Activated CD8-positive, alpha-beta memory T cell treated with anti-CD3 and anti-CD28 coated beads for 24 hours (primary cell): Measurements from ENCODE around the gene DHRS11.

Experiments
- DNase-seq: peaks from one replicate; pipeline ENCODE4 v3.0.0-alpha.2; 2020

DHRS11 gene

DNA sequence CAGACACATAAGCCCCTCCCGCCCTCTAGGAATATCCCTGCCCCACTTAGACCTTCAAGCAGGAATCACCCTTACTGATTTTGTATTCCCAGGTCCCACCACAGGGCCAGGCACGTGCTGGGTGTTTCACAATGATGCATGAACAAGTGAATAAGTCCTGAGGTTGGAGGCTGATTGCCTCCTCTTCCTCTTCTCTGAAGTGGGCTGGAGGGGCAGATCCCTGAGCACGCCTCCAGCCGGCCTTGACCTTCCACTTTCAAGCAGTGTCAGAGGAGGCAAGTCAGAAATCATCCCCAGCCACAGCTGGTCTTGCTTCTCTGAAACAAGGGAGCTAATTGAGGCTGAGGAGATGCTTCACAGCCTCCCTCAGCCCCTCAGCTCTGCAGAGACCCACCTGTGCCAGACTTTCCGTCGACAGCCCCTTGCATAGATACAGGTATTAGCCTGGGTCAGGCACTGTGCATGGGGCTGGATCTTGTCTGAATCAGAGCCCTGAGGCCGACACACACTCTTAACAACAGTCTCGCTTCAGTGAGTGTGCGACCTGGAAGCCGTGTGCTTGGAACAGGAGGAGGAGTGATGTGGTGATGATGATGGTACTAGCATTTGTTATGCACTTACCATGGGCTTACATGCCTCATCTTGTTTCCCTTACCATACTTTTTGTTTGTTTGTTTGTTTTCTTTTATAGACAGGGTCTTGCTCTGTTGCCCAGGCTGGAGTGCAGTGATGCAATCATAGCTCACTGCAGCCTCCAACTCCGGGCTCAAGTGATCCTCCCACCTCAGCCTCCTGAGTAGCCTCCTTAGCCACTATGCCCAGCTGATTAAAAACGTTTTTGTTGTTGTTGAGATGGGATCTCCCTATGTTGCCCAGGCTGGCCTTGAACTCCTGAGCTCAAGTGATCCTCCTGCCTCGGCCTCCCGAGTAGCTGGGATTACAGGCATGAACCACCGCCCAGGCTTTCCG lies 24.7 kb downstream of the DHRS11 start:
- DNase-seq: no peak

DNA sequence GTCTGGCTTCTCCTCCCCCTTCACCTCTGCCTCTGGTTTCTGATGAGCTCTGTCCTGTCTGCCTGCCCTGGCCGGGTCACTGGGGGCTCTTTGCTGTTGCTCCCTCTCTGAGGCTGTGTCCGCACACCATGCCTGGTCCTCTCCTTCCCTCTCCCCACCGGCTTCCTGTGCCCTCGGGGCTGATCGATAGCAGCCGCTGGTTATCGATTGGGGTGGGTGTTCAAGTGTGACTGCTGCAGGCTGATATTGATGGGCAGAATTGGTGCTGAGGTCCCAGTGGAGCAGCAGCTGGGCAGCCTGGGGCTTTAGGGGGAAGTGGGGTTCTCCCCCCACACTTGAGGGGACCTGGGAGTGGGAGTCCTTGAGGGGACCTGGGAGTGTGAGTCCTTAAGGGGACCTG lies 26.1 kb downstream of the DHRS11 start:
- DNase-seq: no peak

DNA sequence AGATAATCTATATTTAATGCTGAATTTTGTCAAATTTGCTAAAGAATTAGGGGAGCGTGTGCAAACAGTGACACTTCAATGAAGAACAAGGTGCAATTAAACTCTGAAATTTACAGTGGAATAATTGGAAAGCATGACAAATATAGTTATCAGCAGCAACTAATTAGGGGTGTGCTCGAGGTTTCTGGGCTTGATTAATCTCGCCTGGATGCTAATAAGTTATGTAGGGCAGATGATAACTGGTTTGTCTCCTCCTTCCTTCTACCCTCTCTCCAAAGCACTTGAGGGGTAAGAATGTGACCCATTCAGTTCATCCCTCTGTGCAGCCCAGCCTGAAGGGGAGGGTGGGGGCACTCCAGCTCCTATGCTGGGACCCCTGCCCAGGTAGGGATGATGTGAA lies 31.6 kb downstream of the DHRS11 start:
- no peak for DNase-seq

DNA sequence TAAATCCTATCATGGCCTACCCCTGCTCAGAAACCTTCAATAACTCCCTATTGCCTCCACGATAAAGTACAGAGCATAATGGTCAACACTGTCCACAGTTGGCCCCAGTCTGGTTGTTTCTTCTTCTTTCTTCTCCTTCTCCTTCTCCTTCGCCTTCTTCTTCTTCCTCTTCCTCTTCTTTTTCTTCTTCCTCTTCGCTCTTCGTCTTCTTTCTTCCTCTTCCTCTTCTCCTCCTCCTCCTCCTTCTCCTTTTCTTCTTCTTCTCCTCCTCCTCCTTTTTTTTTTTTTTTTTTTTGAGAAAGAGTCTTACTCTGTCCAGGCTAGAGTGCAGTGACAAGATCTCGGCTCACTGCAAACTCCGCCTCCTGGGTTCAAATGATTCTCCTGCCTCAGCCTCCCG lies 33.5 kb downstream of the DHRS11 start:
- DNase-seq: no peak

GRCh38 chr17:36627101-36627500 lies 35.4 kb downstream of the DHRS11 start:
- no peak for DNase-seq

GRCh38 chr17:36628576-36628975 lies 36.9 kb downstream of the DHRS11 start:
- no peak for DNase-seq

DNA sequence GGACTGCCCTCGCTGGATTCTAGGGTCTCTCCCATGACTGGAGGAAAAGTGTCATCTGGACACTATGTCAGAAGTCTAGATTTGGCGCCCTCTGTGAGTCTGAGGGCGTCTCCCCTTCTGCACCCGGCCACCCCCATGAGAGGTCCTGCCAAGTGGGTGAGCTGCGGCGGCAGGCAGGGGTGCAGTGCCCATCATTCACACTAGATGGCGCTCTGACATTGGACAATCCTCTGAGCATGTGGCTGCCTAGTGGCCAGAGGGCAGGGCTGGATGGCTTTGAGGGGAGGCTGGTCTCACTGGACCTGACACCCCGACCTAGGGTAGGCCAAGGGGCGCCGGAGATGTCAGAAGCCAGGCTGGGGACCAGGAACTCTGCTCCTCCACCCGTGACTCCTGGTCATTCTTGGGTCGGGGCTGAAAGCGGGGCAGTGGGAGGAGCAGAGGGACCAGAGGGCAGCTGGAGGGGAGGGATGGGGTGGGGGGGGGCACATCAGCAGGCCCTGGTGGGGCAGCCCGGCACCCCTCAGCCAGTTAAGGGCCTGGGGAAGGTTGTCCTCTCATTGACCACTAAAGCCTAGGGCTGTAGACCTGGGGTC lies 37.7 kb downstream of the DHRS11 start:
- DNase-seq: peak; percentile 95

GRCh38 chr17:36629970-36630502 lies 38.4 kb downstream of the DHRS11 start:
- DNase-seq: no peak

- no peak for DNase-seq
Observed at GRCh38 chr17:36631022-36631421, 39.3 kb downstream of the DHRS11 start.

- DNase-seq: no peak
Observed at GRCh38 chr17:36632916-36633771, 41.5 kb downstream of the DHRS11 start.

GRCh38 chr17:36640346-36640745 lies 48.7 kb downstream of the DHRS11 start:
- DNase-seq: no peak

DNA sequence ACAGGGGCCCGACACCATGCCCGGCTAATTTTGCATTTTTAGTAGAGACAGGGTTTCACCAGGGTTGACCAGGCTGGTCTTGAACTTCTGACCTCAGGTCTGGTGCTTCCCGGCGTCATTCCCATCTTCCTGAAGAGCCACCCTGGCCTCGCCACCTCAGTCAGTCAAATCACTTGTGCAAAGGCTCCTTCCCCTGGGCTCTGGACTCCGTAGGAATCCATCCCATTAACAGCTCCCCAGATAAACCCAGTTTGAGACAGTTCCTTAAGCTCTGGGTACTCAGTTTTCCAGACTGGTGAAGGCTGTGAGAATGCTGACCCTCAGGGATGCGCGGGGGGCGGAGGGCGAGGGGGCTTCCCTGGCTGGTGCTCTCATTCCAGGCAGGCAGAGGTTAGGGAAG lies 49.2 kb downstream of the DHRS11 start:
- no peak for DNase-seq

- no peak for DNase-seq
Observed at GRCh38 chr17:36641331-36641876, 49.7 kb downstream of the DHRS11 start.

DNA sequence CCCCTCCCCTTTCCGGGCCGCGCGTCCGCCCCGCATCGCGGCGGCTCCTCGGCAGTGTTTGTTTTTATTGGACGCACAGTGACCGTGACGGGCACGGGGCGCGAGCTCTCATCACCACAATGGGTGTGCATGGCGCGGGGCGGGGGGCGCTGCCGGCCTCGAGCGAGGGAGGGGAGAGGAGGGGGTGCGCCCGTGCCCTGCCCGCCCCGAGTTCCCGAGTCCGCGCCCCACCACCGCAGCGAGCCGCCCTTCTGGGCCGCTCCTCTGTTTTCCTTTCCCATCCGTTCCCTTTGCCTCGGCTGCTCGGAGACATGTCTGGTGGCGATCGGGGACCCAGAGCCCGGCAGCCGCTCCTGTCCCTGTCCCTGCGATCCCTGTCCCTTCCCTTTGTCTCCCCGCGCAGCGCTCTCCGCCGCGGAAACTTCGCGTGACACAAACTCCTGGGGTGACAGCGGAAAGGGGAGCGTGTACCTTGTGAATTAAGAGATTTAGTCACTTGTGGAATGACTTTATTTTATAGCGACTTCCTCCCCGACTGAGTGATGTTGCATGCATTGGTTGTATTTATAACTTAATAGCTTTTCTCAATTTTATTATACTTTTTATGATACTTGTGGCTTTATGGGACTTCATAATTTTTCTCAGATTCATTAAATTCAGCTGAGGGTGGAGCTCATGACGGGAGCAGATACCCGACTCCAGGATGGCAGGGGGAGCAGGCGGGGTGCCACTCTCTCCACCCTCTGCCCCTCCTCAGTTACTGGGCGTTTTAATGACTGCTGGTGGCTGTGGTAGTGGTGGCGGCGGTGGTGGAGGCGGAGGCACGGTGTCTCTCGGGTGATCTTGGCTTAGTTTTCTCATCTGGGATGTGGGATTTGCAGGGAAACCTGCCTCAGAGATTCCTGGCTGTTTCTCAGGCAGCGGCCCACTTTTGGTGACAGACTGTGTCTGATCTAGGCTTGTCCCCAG lies 50.5 kb downstream of the DHRS11 start:
- peak; percentile 59 for DNase-seq

DNA sequence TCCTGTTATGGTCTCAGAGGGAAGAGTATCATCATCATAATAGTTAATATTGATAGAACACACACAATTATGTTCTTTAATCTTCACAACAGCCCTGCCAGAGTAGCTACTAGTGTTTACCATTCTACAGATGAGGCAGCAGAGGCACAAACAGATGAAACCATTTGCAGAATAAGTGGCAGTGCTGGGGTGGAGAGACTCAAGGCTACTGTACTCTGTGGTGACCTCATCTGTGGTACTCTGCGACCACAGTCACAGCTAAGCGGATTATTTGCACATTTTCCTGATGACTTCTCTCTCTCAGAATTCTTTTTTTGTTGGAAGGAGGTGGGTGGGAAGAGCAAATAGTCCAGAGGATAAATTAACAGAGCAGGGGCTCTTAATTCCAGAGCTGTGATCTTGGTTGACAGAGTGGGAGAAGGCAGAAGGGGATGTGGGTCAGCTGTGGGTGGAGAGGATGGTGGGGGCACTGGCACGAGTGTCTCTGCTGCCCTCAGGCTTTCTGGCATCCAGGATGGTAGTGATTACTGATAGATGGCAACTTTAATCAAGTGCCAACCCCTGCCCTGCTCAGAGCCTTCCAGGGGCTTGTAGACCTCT lies 51.5 kb downstream of the DHRS11 start:
- no peak for DNase-seq

DNA sequence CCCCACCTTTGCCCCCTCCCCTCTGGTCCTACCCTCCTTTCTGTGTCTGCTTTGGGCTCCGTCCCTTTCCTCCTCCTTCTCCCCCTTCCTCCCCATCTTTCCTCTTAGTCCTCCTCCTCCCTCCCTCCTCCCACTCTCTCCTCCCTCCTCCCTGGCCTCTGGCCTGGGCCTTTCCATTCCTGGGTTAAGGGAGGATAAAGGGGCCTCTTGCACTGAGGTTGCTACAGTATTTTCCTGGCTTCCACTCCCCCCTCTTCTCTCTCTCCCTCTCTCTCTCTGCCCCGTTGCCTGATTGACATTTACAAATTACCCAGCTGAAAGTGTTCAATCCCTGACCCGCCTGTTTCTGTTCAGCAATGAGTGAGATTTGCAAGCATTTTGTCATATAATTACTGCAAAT lies 53.7 kb downstream of the DHRS11 start:
- no peak for DNase-seq

GRCh38 chr17:36647636-36648035 lies 56.0 kb downstream of the DHRS11 start:
- no peak for DNase-seq

- DNase-seq: no peak
Observed at GRCh38 chr17:36650096-36650775, 58.6 kb downstream of the DHRS11 start.
